GM21526 (cell line): ENCODE measurements around the gene GPR39.

Experiments used
- ATAC-seq: cut with Tn5 transposase; IDR thresholded peaks from one replicate; pipeline ENCODE4 v1.9.1; 2021; ENCODE audit warnings: moderate library complexity; ENCODE audit not compliant: unreplicated experiment, low FRiP score

GPR39 gene

GRCh38 chr2:132439703-132440398 lies 23.2 kb downstream of the GPR39 start:
- no peak for ATAC-seq

- ATAC-seq = no peak
Observed at GRCh38 chr2:132441051-132441450, 24.4 kb downstream of the GPR39 start.

- ATAC-seq = no peak
Observed at GRCh38 chr2:132442278-132442677, 25.7 kb downstream of the GPR39 start.

DNA sequence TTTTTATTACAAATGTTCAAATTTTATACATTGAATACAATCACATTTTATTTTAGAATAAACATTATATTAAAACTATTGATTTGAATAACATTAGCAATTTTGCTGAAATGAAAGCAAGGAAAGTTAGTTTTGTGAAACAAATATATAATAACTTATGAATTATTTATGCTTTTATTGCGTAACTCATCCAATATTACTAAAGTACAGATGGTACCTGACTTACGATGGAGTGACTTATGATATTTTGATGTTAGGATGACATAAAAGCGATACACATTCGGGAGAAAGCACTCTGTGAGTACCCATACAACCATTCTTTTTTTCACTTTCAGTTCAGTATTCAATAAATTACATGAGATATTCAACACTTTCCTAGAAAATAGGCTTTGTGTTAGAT lies 26.5 kb downstream of the GPR39 start:
- ATAC-seq = no peak

- ATAC-seq = no peak
Observed at GRCh38 chr2:132446444-132446843, 29.8 kb downstream of the GPR39 start.

GRCh38 chr2:132448331-132448730 lies 31.7 kb downstream of the GPR39 start:
- ATAC-seq = no peak

DNA sequence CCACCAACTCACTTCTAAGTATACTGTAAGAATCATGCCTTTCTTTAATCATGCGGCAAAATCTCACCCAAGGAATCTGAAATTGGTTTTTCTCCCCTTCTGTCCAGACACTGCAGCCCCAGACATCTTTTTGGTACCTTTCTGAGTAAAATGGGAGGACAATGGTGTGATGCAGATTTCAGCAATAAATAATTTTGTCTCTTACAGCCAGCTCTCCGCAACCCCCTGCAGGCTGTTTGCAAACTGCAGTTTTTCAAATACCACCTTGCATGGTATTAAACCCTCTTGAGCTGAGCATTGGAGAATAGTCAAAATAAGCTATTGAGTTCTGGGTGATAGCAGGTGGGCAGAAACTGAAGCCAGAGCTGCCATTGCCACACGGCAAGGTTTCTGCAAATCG lies 32.2 kb downstream of the GPR39 start:
- ATAC-seq = no peak

DNA sequence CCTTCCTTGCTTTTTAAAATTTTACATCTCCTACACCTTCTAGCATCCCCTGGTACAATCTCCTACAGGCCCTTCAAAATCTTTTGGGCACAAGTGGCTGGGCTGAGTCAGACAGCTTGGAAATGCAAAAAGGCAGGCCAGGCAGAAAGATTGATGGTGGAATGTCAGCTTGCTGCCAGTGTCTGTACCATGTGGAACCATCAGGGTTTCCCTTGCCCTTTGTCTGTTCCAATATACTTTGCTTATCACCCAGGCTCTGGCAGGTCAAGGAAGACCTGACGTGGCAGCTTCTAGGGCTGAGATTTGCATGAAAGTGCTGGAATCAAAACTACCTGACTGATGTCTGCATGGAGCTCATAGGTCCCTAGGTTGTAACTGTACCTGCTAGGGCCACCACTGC lies 33.3 kb downstream of the GPR39 start:
- ATAC-seq = no peak

DNA sequence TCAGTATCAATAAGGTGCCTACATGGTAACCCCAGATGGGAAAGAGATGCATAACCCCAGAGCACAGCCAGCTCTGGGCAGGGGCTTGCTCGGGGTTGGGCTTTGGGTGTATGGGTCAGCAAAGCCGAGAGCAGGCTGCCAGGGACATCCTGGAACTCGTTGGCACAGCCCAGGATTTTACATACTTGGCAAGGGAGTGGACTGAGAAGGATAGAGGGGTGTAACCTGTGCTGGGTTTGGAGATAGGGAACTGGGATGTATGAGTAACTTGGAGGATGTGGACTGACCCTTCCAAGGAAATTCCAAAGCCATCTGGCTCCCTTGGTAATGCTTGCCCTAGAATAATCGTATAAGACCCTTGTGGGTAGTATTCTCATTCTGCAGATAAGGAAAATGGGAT lies 44.2 kb downstream of the GPR39 start:
- ATAC-seq = no peak

GRCh38 chr2:132462236-132462635 lies 45.6 kb downstream of the GPR39 start:
- no peak for ATAC-seq

DNA sequence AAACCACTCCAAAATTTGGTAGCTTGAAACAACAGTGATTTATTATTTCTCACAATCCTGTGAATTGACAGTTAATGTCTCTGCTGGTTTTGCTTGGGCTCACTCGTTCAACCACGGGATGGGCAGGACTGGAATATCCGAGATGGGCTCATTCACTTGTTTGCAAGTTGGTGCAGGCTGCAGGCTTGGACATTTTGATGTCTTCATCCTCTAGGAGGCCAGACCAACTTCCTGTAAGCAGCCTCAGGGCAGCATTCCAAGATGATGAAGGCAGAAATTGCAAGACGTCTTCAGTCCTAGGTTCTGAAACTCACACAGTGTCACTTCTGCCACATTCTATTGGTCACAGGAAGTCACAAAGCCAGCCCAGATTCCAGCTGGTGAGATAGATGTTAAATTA lies 47.1 kb downstream of the GPR39 start:
- no peak for ATAC-seq

DNA sequence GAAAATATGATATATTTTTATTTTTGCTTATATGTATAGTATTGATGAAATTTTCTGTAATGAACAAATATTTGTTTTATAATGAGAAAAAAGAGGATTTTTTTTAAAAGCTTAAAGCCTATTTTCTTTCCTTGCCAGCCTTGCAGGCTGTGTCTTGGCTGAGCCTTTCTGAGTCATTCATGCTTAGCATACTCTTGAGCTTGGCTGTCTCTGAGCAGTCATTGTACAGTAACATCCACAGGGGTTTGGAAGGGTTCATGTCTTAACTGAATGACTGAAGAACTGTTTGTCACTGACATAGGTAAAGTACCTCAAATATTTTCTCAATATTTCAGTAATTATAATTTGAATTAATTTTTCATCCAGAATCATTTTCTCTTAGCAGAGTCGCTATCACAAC lies 49.3 kb downstream of the GPR39 start:
- ATAC-seq = no peak

DNA sequence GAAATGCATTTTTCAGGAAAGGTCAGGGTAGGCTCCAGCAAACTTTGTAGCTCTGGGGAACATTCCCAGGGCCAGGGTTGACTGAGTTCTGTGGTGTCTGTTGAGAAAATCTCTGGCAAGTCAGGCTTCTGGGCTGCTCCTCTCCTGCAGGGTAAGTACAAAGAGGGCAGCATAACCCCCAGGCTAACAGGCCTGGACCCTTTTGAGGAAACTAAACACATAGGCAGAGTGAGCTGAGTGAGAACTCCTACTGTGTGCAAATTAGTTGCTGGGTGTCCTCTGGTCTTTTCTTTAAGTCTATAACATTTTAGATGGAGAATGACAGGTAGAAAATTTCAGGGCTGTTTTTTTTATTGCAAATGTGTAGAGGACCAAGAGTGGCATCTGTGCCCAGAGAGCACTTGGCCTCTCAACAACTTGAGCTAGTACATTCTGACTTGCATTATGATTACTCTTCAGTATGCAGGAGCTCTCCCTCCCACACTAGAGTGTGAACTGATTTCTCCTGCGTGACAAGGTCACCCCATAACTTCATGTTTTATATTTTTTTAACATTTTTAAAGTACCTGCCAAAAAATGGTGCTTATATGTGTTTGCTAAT lies 49.9 kb downstream of the GPR39 start:
- no peak for ATAC-seq

- ATAC-seq = no peak
Observed at GRCh38 chr2:132468821-132469675, 52.4 kb downstream of the GPR39 start.

- ATAC-seq = no peak
Observed at GRCh38 chr2:132470746-132471145, 54.1 kb downstream of the GPR39 start.

- no peak for ATAC-seq
Observed at GRCh38 chr2:132473174-132473883, 56.7 kb downstream of the GPR39 start.

GRCh38 chr2:132475615-132476014 lies 59.0 kb downstream of the GPR39 start:
- ATAC-seq = no peak

- no peak for ATAC-seq
Observed at GRCh38 chr2:132477436-132477835, 60.8 kb downstream of the GPR39 start.

DNA sequence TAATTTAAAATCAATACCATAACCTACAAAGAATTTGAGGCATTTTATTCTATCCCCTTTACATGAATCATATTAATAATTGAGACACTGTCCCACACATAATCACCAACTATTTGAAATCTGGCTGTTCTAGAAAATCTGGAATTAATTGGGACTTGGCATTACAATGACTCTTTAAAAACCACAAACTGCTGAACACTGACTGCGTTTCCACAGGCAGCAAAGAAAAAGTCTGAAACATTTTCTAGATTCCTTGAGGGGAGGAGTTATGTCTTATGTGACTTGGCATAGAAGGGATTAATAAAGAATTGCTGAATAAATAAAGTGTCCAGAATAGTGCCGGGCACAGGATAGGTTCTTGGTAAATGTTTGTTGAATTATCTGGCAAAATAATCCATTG lies 61.4 kb downstream of the GPR39 start:
- ATAC-seq = no peak

GRCh38 chr2:132478461-132479105 lies 62.0 kb downstream of the GPR39 start:
- ATAC-seq = no peak

DNA sequence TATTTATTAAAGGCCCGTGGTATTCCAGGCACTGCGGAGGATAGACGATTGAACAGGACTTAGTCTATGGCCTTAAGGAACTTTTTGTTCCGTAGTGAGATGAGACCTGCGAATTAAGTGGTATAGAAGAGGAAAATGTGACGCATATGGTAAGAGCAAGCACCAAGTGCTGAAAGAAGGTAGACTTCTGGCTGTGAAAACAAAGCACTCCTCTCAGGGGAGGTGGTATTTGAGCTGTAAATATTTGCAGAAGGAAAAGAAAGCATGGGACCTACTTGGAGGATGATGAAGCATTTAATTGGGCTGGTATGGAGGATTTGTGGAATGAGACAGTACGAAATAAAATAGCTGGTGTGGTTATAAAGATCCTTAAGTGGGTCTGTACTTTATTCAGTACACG lies 62.5 kb downstream of the GPR39 start:
- ATAC-seq = no peak
